Measurements from ENCODE around the gene TNFAIP1.
"Not testable (repeated sequence)": the region's sequence is repeated elsewhere in the genome, so short reads cannot be mapped to it uniquely, and the experiment has no call there.

Gene TNFAIP1, protein sequence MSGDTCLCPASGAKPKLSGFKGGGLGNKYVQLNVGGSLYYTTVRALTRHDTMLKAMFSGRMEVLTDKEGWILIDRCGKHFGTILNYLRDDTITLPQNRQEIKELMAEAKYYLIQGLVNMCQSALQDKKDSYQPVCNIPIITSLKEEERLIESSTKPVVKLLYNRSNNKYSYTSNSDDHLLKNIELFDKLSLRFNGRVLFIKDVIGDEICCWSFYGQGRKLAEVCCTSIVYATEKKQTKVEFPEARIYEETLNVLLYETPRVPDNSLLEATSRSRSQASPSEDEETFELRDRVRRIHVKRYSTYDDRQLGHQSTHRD

DNA sequence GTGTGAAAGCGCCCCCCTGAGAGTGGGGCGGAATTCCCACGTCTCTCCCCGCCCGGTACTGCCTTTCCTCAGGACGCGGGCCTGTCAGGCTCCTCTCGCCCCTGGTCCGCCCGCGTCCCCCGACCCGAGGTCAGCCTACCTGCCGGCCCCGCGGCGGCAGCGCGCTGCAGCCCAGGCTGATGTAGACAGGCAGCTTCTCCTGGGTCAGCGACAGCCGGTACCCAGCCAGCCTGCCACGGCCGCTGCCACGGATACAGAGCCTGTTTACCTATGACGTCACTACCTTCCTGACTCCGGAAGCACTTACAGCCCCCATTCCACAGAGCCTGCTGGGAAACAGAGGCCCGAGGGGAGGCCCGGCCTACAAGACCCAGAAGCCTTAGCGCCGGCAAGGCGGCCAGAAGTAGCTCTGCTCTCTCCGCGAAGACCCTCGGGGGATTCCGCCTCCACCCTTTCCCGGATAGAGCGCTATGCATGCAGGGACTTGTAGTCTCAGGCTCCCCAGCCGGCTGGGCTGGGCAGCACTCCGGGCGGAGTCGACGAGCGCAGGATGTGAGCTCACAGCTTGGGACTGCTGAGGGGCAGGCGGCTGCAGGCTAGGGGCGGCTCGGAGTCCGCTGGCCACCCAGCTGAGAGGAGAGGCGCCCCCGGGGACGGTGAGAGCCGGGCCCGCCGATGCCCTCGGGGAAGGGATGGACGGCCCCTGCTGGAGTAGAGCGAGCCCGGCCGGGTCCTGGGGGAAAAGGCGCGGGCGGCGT lies at the start of gene TNFAIP1, which contains the start of gene IFT20:
Gene TNFAIP1, plus strand, starts transcription at position 561 of the 758 bp plus-strand sequence. CDS start 3,761 bp downstream, outside the sequence.
Gene IFT20, minus strand, starts transcription at position 272 of the 758 bp plus-strand sequence. CDS start 3,487 bp downstream, outside the sequence.
- Histone ChIP-seq H3K9ac (ENCODE audit: low read depth, low read length) (peak within 1 kb of the TSS; percentile 77; the same call in 1 of the 2 replicates), H3K4me1 (ENCODE audit: insufficient read depth, low read length) (peaks cover 8% of the 10 kb centered on the region), H3K27ac (ENCODE audit: low read length) (no peak within 1 kb of the TSS), H3K27me3 (ENCODE audit: insufficient read depth, low read length) (no peaks in the 10 kb centered on the region), H3K4me3 (ENCODE audit: low read length) (peak within 1 kb of the TSS; percentile 92), H3K9me3 (ENCODE audit: insufficient read depth, low read depth, low read length) (no peaks in the 10 kb centered on the region), H3K36me3 (ENCODE audit: insufficient read depth, low read depth, low read length) (peaks cover 7% of the 10 kb centered on the region; the same call in 1 of the 2 replicates)

DNA sequence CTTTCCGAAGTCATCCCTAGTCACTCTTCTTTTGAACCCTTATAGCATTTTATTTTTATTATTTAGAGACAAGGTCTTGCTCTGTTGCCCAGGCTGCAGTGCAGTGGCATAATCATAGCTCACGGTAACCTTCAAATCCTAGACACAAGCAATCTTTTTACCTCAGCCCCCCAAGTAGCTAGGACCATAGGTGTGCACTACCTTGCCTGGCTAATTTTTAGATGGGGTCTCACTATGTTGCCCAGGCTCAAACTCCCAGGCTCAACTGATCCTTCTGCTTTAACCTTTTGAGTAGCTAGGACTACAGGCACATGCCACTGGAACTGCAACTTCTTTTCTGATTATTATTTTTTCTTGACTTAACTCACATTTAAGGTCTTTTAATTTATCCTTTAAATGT lies 49.6 kb upstream of the TNFAIP1 start:
- no peak overlapping the region for H3K4me3 ChIP-seq (ENCODE audit: low read length)
- H3K9ac ChIP-seq (ENCODE audit: low read depth, low read length), result no peak overlapping the region
- H3K27ac ChIP-seq (ENCODE audit: low read length), result no peak overlapping the region
- H3K27me3 ChIP-seq (ENCODE audit: insufficient read depth, low read length), result no peaks in the 10 kb centered on the region
- H3K4me1 ChIP-seq (ENCODE audit: insufficient read depth, low read length), result peaks cover 3% of the 10 kb centered on the region; the same call in 1 of the 2 replicates
- no peaks in the 10 kb centered on the region for H3K9me3 ChIP-seq (ENCODE audit: insufficient read depth, low read depth, low read length)
- no peaks in the 10 kb centered on the region for H3K36me3 ChIP-seq (ENCODE audit: insufficient read depth, low read depth, low read length)

DNA sequence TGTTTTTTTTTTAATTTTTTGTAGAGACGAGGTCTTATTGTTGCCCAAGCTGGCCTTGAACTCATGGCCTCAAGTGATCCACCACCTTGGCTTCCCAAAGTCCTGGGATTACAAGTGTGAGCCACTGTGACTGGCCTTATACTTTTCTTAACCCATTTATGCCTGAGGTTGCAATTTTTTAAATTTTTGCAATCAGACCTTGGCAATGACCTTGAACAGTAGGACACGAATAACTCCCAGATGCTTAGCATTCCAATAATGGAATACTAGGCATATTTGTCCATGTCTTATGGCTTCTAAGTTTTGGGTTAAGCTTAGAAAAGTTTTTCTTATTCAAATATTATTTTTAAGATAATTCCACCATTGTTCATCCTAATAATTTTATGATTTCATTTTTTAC lies 44.9 kb upstream of the TNFAIP1 start:
- H3K27me3 ChIP-seq (ENCODE audit: insufficient read depth, low read length), result no peaks in the 10 kb centered on the region
- H3K9me3 ChIP-seq (ENCODE audit: insufficient read depth, low read depth, low read length), result no peaks in the 10 kb centered on the region

DNA sequence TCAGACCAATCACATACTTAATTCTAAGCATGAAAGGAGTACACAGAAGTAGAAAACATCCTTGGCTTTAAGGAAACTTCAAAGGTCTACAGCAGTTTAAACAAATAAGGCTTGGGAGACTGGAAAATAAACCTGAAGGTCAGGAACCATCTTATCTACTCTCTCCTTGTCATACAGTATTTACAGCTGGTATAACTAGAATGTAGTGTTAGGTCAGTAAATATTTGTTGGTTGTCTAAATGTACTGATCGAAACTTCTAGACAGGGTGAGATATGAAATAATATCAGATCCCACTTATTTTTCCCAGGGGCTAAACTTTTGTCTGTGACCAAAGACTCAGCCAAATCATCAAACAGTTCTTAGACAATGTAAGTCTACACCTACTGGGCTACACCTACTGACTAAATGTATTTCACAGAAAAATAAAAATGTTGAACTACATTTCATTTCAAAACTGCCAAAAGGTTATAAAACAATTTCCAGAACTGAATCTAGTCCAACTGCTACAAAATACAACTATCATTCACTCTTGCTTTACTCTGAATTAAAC lies 43.7 kb upstream of the TNFAIP1 start:
- no peaks in the 10 kb centered on the region for H3K36me3 ChIP-seq (ENCODE audit: insufficient read depth, low read depth, low read length)
- H3K9ac ChIP-seq (ENCODE audit: low read depth, low read length), result no peak overlapping the region
- no peak overlapping the region for H3K27ac ChIP-seq (ENCODE audit: low read length)
- no peaks in the 10 kb centered on the region for H3K9me3 ChIP-seq (ENCODE audit: insufficient read depth, low read depth, low read length)
- H3K4me1 ChIP-seq (ENCODE audit: insufficient read depth, low read length), result no peaks in the 10 kb centered on the region
- no peaks in the 10 kb centered on the region for H3K27me3 ChIP-seq (ENCODE audit: insufficient read depth, low read length)
- H3K4me3 ChIP-seq (ENCODE audit: low read length), result no peak overlapping the region

More for the DNA sequence above, 44.9 kb upstream of the TNFAIP1 start:
- Histone ChIP-seq H3K4me1 (ENCODE audit: insufficient read depth, low read length) (no peaks in the 10 kb centered on the region), H3K4me3 (ENCODE audit: low read length) (no peak overlapping the region), H3K36me3 (ENCODE audit: insufficient read depth, low read depth, low read length) (no peaks in the 10 kb centered on the region), H3K9ac (ENCODE audit: low read depth, low read length) (no peak overlapping the region), H3K27ac (ENCODE audit: low read length) (no peak overlapping the region)

DNA sequence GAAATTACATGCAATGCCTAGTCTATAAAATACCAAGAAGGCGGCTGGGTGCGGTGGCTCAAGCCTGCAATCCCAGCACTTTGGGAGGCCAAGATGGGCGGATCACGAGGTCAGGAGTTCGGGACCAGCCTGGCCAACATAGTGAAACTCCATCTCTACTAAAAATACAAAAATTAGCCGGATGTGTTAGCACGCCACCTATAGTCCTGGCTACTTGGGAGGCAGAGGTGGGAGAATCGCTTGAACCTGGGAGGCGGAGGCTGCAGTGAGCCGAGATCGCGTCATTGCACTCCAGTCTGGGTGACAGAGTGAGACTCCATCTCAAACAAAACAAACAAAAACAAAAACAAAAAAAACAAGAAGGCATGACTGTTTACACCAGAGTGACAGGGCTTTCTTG lies 42.7 kb upstream of the TNFAIP1 start:
- H3K9ac ChIP-seq (ENCODE audit: low read depth, low read length); H3K4me3 ChIP-seq (ENCODE audit: low read length); H3K9me3 ChIP-seq (ENCODE audit: insufficient read depth, low read depth, low read length); H3K36me3 ChIP-seq (ENCODE audit: insufficient read depth, low read depth, low read length); H3K27ac ChIP-seq (ENCODE audit: low read length); H3K27me3 ChIP-seq (ENCODE audit: insufficient read depth, low read length); H3K4me1 ChIP-seq (ENCODE audit: insufficient read depth, low read length): not testable (repeated sequence)

DNA sequence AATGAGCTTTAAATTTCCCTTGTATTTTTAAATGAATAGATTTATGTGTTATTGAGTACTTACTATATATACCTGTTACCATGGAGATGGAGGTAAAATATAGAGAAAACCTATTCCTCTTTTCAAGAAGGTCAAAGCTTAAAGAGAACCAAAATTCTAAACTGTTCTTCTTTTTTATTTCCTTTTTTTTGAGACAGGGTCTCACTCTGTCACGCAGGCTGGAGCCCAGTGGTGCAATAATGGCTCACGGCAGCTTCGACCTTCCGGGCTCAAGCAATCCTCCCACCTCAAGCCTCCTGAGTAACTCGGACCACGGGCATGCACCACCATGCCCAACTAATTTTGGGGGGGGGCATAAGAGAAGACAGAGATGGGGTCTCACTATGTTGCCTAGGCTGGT lies 41.6 kb upstream of the TNFAIP1 start:
- Histone ChIP-seq H3K27ac (ENCODE audit: low read length) (no peak overlapping the region), H3K36me3 (ENCODE audit: insufficient read depth, low read depth, low read length) (no peaks in the 10 kb centered on the region), H3K4me1 (ENCODE audit: insufficient read depth, low read length) (no peaks in the 10 kb centered on the region), H3K4me3 (ENCODE audit: low read length) (no peak overlapping the region), H3K27me3 (ENCODE audit: insufficient read depth, low read length) (no peaks in the 10 kb centered on the region), H3K9me3 (ENCODE audit: insufficient read depth, low read depth, low read length) (no peaks in the 10 kb centered on the region), H3K9ac (ENCODE audit: low read depth, low read length) (no peak overlapping the region)

DNA sequence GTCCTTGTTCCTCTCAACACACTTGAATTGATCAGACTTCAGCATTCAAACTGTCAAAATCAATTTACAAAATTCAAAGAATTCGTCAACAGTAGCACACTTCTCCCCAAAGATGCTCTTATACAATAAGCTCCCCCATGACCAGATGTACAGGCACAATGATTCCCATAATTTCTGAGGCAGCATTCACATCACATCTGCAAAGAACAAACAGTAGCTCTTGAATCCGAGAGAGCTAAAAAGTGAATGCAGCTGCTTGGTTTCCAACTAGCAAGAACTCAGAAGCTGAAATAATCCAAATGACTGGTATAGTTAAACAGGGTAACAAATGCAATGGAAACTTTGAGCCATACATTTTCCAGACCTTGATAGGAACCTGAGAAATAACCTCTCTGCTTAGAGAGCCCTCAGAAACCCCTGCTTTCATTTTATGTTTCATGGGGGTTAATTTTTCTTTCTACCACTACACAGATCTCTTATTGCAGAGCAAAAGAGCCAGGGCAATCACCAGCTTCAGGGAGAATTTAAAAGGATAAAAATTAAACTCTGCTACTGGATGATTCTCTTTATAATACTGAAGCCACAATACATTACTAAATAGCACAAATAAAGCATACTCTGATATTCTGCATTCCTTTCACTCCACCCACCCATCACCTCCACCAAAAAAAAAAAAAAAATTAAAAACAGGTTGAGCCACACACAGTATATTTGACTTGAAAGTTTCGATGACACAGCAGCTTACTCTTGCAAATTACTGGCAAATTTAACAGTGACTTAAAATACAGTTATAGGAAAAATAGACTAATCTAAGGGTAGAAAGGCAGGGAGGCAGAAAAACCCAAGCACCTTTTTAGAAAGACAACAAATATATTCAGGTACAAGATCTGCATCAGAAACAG lies 39.6 kb upstream of the TNFAIP1 start:
- H3K9me3 ChIP-seq (ENCODE audit: insufficient read depth, low read depth, low read length), result no peaks in the 10 kb centered on the region
- H3K4me3 ChIP-seq (ENCODE audit: low read length), result no peak overlapping the region
- H3K9ac ChIP-seq (ENCODE audit: low read depth, low read length), result no peak overlapping the region
- H3K27me3 ChIP-seq (ENCODE audit: insufficient read depth, low read length), result no peaks in the 10 kb centered on the region
- no peak overlapping the region for H3K27ac ChIP-seq (ENCODE audit: low read length)
- no peaks in the 10 kb centered on the region for H3K36me3 ChIP-seq (ENCODE audit: insufficient read depth, low read depth, low read length)
- no peaks in the 10 kb centered on the region for H3K4me1 ChIP-seq (ENCODE audit: insufficient read depth, low read length)

DNA sequence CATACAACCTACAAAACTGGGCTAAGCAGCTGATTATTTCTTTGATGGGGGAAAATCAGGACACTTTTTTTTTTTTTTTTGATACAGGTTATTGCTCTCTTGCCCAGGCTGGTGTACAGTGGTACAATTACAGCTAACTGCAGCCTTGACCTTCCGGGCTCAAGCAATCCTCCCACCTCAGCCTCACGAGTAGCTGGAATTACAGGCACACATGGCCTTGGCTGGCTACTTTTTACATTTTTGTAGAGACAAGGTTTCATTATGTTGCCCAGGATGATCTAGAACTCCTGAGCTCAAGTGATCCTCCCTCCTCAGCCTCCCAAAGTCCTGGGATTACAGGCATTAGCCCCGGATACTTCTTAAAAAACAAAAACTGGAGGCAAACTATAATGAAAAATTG lies 37.1 kb upstream of the TNFAIP1 start:
- no peaks in the 10 kb centered on the region for H3K27me3 ChIP-seq (ENCODE audit: insufficient read depth, low read length)
- no peaks in the 10 kb centered on the region for H3K9me3 ChIP-seq (ENCODE audit: insufficient read depth, low read depth, low read length)
- no peak overlapping the region for H3K27ac ChIP-seq (ENCODE audit: low read length)
- H3K4me3 ChIP-seq (ENCODE audit: low read length), result no peak overlapping the region
- no peak overlapping the region for H3K9ac ChIP-seq (ENCODE audit: low read depth, low read length)
- H3K4me1 ChIP-seq (ENCODE audit: insufficient read depth, low read length), result no peaks in the 10 kb centered on the region
- H3K36me3 ChIP-seq (ENCODE audit: insufficient read depth, low read depth, low read length), result no peaks in the 10 kb centered on the region

DNA sequence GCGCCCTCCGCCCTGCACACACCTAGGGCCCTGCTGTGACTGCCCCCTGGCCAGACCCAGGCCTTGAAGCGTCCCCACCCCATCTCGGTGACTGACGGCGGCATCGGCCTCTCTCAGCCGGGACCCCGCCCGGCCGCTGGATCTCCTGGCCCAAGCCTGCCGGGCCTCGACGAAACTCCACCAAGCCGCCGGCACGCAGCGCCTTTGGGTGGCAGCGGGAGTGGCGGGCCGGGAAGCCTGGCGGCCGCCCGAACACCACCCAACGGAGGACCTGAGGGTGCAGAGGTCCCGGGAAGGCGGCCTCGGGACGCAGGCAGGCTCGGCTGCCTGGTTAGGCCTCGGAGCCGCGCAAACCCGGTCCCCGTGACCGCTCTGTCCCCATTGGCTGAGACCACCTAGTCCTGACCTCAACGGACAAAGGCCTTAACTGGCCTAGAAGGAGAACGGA lies 28.6 kb upstream of the TNFAIP1 start:
- no peaks in the 10 kb centered on the region for H3K36me3 ChIP-seq (ENCODE audit: insufficient read depth, low read depth, low read length)
- H3K27me3 ChIP-seq (ENCODE audit: insufficient read depth, low read length), result no peaks in the 10 kb centered on the region
- H3K4me1 ChIP-seq (ENCODE audit: insufficient read depth, low read length), result no peaks in the 10 kb centered on the region
- H3K9me3 ChIP-seq (ENCODE audit: insufficient read depth, low read depth, low read length), result no peaks in the 10 kb centered on the region
- no peak overlapping the region for H3K4me3 ChIP-seq (ENCODE audit: low read length)
- H3K27ac ChIP-seq (ENCODE audit: low read length), result no peak overlapping the region
- no peak overlapping the region for H3K9ac ChIP-seq (ENCODE audit: low read depth, low read length)

DNA sequence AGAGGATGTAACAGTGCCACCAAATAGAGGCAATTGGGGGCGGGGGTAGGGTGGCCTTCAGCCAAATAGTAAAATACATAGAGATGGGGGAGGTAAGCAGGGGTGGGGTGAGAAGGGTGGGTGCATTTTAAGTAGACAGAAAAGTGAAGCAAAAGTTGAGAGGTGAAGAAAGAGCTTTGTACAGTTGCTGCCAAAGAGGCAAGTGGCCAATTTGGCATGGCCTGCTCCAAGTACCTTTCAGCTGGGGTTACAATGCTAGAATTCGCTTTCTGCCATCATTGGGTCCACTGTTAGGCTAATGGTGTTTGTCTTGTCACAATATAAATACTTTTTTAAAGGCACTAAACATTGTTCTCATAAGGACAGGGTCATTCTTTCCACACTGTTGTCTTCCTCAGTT lies 21.7 kb upstream of the TNFAIP1 start:
- no peak overlapping the region for H3K9ac ChIP-seq (ENCODE audit: low read depth, low read length)
- peaks cover 7% of the 10 kb centered on the region; the same call in 1 of the 2 replicates for H3K4me1 ChIP-seq (ENCODE audit: insufficient read depth, low read length)
- no peak overlapping the region for H3K4me3 ChIP-seq (ENCODE audit: low read length)
- H3K27ac ChIP-seq (ENCODE audit: low read length), result no peak overlapping the region
- H3K27me3 ChIP-seq (ENCODE audit: insufficient read depth, low read length), result no peaks in the 10 kb centered on the region; the same call in 1 of the 2 replicates
- H3K36me3 ChIP-seq (ENCODE audit: insufficient read depth, low read depth, low read length), result no peaks in the 10 kb centered on the region
- H3K9me3 ChIP-seq (ENCODE audit: insufficient read depth, low read depth, low read length), result no peaks in the 10 kb centered on the region
